ENCODE data around the gene SALL1.

Gene SALL1

GRCh38 chr16:51113236-51114125 lies 37.6 kb downstream of the SALL1 start:
- Histone ChIP-seq H3K9me3 (ENCODE audit: control insufficient read depth, low read length) (no peaks in the 10 kb centered on the region), H3K4me1 (ENCODE audit: control insufficient read depth, insufficient read depth, low read length, poor library complexity, severe bottlenecking) (no peaks in the 10 kb centered on the region), H3K4me3 (ENCODE audit: insufficient read depth, low read depth, low read length, poor library complexity, severe bottlenecking) (no peak overlapping the region), H3K27ac (ENCODE audit: insufficient read depth, low read length, poor library complexity, severe bottlenecking) (no peak overlapping the region), H3K27me3 (replicated peaks; ENCODE audit: control insufficient read depth, insufficient read depth, low read length, poor library complexity, severe bottlenecking) (peaks cover 7% of the 10 kb centered on the region), H3K36me3 (ENCODE audit: control insufficient read depth, insufficient read depth, low read length) (no peaks in the 10 kb centered on the region)
- DNase-seq, result no peak

GRCh38 chr16:51112323-51112722 lies 38.7 kb downstream of the SALL1 start:
- Histone ChIP-seq H3K4me3 (ENCODE audit: insufficient read depth, low read depth, low read length, poor library complexity, severe bottlenecking) (no peak overlapping the region), H3K27me3 (replicated peaks; ENCODE audit: control insufficient read depth, insufficient read depth, low read length, poor library complexity, severe bottlenecking) (peaks cover 7% of the 10 kb centered on the region), H3K27ac (ENCODE audit: insufficient read depth, low read length, poor library complexity, severe bottlenecking) (no peak overlapping the region), H3K36me3 (ENCODE audit: control insufficient read depth, insufficient read depth, low read length) (no peaks in the 10 kb centered on the region), H3K9me3 (ENCODE audit: control insufficient read depth, low read length) (no peaks in the 10 kb centered on the region), H3K4me1 (ENCODE audit: control insufficient read depth, insufficient read depth, low read length, poor library complexity, severe bottlenecking) (no peaks in the 10 kb centered on the region)
- DNase-seq, result no peak

GRCh38 chr16:51111759-51112158 lies 39.3 kb downstream of the SALL1 start:
- Histone ChIP-seq H3K27ac (ENCODE audit: insufficient read depth, low read length, poor library complexity, severe bottlenecking) (no peak overlapping the region), H3K4me3 (ENCODE audit: insufficient read depth, low read depth, low read length, poor library complexity, severe bottlenecking) (no peak overlapping the region), H3K36me3 (ENCODE audit: control insufficient read depth, insufficient read depth, low read length) (no peaks in the 10 kb centered on the region), H3K4me1 (ENCODE audit: control insufficient read depth, insufficient read depth, low read length, poor library complexity, severe bottlenecking) (no peaks in the 10 kb centered on the region), H3K9me3 (ENCODE audit: control insufficient read depth, low read length) (no peaks in the 10 kb centered on the region), H3K27me3 (replicated peaks; ENCODE audit: control insufficient read depth, insufficient read depth, low read length, poor library complexity, severe bottlenecking) (peaks cover 7% of the 10 kb centered on the region)
- no peak for DNase-seq

GRCh38 chr16:51110700-51111157 lies 40.3 kb downstream of the SALL1 start:
- H3K27me3 ChIP-seq (replicated peaks; ENCODE audit: control insufficient read depth, insufficient read depth, low read length, poor library complexity, severe bottlenecking), result peaks cover 4% of the 10 kb centered on the region

GRCh38 chr16:51109173-51109572 lies 41.9 kb downstream of the SALL1 start:
- H3K4me1 ChIP-seq (ENCODE audit: control insufficient read depth, insufficient read depth, low read length, poor library complexity, severe bottlenecking), result no peaks in the 10 kb centered on the region

More at GRCh38 chr16:51110700-51111157, 40.3 kb downstream of the SALL1 start:
- Histone ChIP-seq H3K4me1 (ENCODE audit: control insufficient read depth, insufficient read depth, low read length, poor library complexity, severe bottlenecking) (no peaks in the 10 kb centered on the region), H3K9me3 (ENCODE audit: control insufficient read depth, low read length) (no peaks in the 10 kb centered on the region), H3K4me3 (ENCODE audit: insufficient read depth, low read depth, low read length, poor library complexity, severe bottlenecking) (no peak overlapping the region), H3K36me3 (ENCODE audit: control insufficient read depth, insufficient read depth, low read length) (no peaks in the 10 kb centered on the region), H3K27ac (ENCODE audit: insufficient read depth, low read length, poor library complexity, severe bottlenecking) (no peak overlapping the region)
- DNase-seq, result no peak

GRCh38 chr16:51107742-51108141 lies 43.3 kb downstream of the SALL1 start:
- H3K4me1 ChIP-seq (ENCODE audit: control insufficient read depth, insufficient read depth, low read length, poor library complexity, severe bottlenecking), result no peaks in the 10 kb centered on the region
- no peaks in the 10 kb centered on the region for H3K27me3 ChIP-seq (replicated peaks; ENCODE audit: control insufficient read depth, insufficient read depth, low read length, poor library complexity, severe bottlenecking)
- H3K9me3 ChIP-seq (ENCODE audit: control insufficient read depth, low read length), result no peaks in the 10 kb centered on the region
- no peaks in the 10 kb centered on the region for H3K36me3 ChIP-seq (ENCODE audit: control insufficient read depth, insufficient read depth, low read length)
- DNase-seq, result no peak
- no peak overlapping the region for H3K27ac ChIP-seq (ENCODE audit: insufficient read depth, low read length, poor library complexity, severe bottlenecking)
- H3K4me3 ChIP-seq (ENCODE audit: insufficient read depth, low read depth, low read length, poor library complexity, severe bottlenecking), result no peak overlapping the region

More at GRCh38 chr16:51109173-51109572, 41.9 kb downstream of the SALL1 start:
- Histone ChIP-seq H3K4me3 (ENCODE audit: insufficient read depth, low read depth, low read length, poor library complexity, severe bottlenecking) (no peak overlapping the region), H3K36me3 (ENCODE audit: control insufficient read depth, insufficient read depth, low read length) (no peaks in the 10 kb centered on the region), H3K9me3 (ENCODE audit: control insufficient read depth, low read length) (no peaks in the 10 kb centered on the region), H3K27me3 (replicated peaks; ENCODE audit: control insufficient read depth, insufficient read depth, low read length, poor library complexity, severe bottlenecking) (no peaks in the 10 kb centered on the region), H3K27ac (ENCODE audit: insufficient read depth, low read length, poor library complexity, severe bottlenecking) (no peak overlapping the region)
- no peak for DNase-seq

GRCh38 chr16:51106535-51106934 lies 44.5 kb downstream of the SALL1 start:
- H3K27me3 ChIP-seq (replicated peaks; ENCODE audit: control insufficient read depth, insufficient read depth, low read length, poor library complexity, severe bottlenecking), result no peaks in the 10 kb centered on the region
- DNase-seq, result no peak

GRCh38 chr16:51103590-51103989 lies 47.5 kb downstream of the SALL1 start:
- Histone ChIP-seq H3K36me3 (ENCODE audit: control insufficient read depth, insufficient read depth, low read length) (no peaks in the 10 kb centered on the region), H3K9me3 (ENCODE audit: control insufficient read depth, low read length) (no peaks in the 10 kb centered on the region), H3K27ac (ENCODE audit: insufficient read depth, low read length, poor library complexity, severe bottlenecking) (no peak overlapping the region), H3K4me1 (ENCODE audit: control insufficient read depth, insufficient read depth, low read length, poor library complexity, severe bottlenecking) (no peaks in the 10 kb centered on the region), H3K27me3 (replicated peaks; ENCODE audit: control insufficient read depth, insufficient read depth, low read length, poor library complexity, severe bottlenecking) (no peaks in the 10 kb centered on the region), H3K4me3 (ENCODE audit: insufficient read depth, low read depth, low read length, poor library complexity, severe bottlenecking) (no peak overlapping the region)
- DNase-seq, result no peak

More at GRCh38 chr16:51106535-51106934, 44.5 kb downstream of the SALL1 start:
- H3K4me3 ChIP-seq (ENCODE audit: insufficient read depth, low read depth, low read length, poor library complexity, severe bottlenecking), result no peak overlapping the region
- H3K36me3 ChIP-seq (ENCODE audit: control insufficient read depth, insufficient read depth, low read length), result no peaks in the 10 kb centered on the region
- H3K4me1 ChIP-seq (ENCODE audit: control insufficient read depth, insufficient read depth, low read length, poor library complexity, severe bottlenecking), result no peaks in the 10 kb centered on the region
- H3K27ac ChIP-seq (ENCODE audit: insufficient read depth, low read length, poor library complexity, severe bottlenecking), result no peak overlapping the region
- H3K9me3 ChIP-seq (ENCODE audit: control insufficient read depth, low read length), result no peaks in the 10 kb centered on the region

- Histone ChIP-seq H3K27me3 (replicated peaks; ENCODE audit: control insufficient read depth, insufficient read depth, low read length, poor library complexity, severe bottlenecking) (no peaks in the 10 kb centered on the region), H3K27ac (ENCODE audit: insufficient read depth, low read length, poor library complexity, severe bottlenecking) (no peak overlapping the region), H3K9me3 (ENCODE audit: control insufficient read depth, low read length) (no peaks in the 10 kb centered on the region), H3K4me3 (ENCODE audit: insufficient read depth, low read depth, low read length, poor library complexity, severe bottlenecking) (no peak overlapping the region), H3K4me1 (ENCODE audit: control insufficient read depth, insufficient read depth, low read length, poor library complexity, severe bottlenecking) (no peaks in the 10 kb centered on the region), H3K36me3 (ENCODE audit: control insufficient read depth, insufficient read depth, low read length) (no peaks in the 10 kb centered on the region)
- no peak for DNase-seq
Observed at GRCh38 chr16:51097729-51098128, 53.3 kb downstream of the SALL1 start.

- DNase-seq, result no peak
- no peak overlapping the region for H3K27ac ChIP-seq (ENCODE audit: insufficient read depth, low read length, poor library complexity, severe bottlenecking)
- H3K36me3 ChIP-seq (ENCODE audit: control insufficient read depth, insufficient read depth, low read length), result no peaks in the 10 kb centered on the region
- H3K27me3 ChIP-seq (replicated peaks; ENCODE audit: control insufficient read depth, insufficient read depth, low read length, poor library complexity, severe bottlenecking), result no peaks in the 10 kb centered on the region
- no peak overlapping the region for H3K4me3 ChIP-seq (ENCODE audit: insufficient read depth, low read depth, low read length, poor library complexity, severe bottlenecking)
- no peaks in the 10 kb centered on the region for H3K9me3 ChIP-seq (ENCODE audit: control insufficient read depth, low read length)
- no peaks in the 10 kb centered on the region for H3K4me1 ChIP-seq (ENCODE audit: control insufficient read depth, insufficient read depth, low read length, poor library complexity, severe bottlenecking)
Observed at GRCh38 chr16:51095890-51096626, 55.0 kb downstream of the SALL1 start.

All from effector memory CD4-positive, alpha-beta T cell (primary cell).